ENCODE results near the gene ADGRG1. TPM values are rescaled to one million over a fixed set of nuclear protein-coding genes. Genes with fewer than 3 reads are reported as not detected.

The ADGRG1 gene
- total RNA-seq, 4 donors from 2014 or later, result 129 to 159 (median 136) TPM

DNA sequence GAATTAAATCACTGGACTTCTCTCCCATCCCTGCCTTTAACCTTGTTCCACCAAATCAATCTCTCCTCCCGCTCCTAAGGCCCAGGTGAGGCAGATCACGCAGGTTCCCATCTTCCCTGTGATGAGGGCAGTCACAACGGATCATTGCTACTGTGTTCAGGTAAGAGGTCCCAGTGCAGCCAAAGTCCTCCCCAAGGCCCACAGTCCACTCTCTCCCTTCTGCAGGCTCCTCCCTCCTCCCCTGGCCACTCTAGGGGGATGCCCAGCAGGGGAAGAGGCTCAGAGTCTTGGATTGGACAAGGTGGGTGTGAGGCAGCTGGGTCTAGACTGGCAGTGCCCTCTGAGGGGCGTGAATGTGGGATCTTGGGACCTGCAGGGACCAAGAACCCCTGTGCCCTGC lies 37.1 kb downstream of the ADGRG1 start:
- WGBS, 2 donors, result 68 to 91% methylated on average over 3 to 4 of the region's 4 CpGs
- intact Hi-C loops (cut with DNase I; ENCODE audit: low total_unique reads), result no loop called here
- DNase-seq (ENCODE audit: low spot score in 2 of 2), result no peak
- TF ChIP-seq, protein P1, sequence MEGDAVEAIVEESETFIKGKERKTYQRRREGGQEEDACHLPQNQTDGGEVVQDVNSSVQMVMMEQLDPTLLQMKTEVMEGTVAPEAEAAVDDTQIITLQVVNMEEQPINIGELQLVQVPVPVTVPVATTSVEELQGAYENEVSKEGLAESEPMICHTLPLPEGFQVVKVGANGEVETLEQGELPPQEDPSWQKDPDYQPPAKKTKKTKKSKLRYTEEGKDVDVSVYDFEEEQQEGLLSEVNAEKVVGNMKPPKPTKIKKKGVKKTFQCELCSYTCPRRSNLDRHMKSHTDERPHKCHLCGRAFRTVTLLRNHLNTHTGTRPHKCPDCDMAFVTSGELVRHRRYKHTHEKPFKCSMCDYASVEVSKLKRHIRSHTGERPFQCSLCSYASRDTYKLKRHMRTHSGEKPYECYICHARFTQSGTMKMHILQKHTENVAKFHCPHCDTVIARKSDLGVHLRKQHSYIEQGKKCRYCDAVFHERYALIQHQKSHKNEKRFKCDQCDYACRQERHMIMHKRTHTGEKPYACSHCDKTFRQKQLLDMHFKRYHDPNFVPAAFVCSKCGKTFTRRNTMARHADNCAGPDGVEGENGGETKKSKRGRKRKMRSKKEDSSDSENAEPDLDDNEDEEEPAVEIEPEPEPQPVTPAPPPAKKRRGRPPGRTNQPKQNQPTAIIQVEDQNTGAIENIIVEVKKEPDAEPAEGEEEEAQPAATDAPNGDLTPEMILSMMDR (IDR thresholded peaks at IDR 0.05), result no peak
- no peak for TF ChIP-seq POLR2A (IDR thresholded peaks at IDR 0.05)
- no peak overlapping the region for H3K4me3 ChIP-seq (ENCODE audit: low read depth, poor library complexity, severe bottlenecking)

DNA sequence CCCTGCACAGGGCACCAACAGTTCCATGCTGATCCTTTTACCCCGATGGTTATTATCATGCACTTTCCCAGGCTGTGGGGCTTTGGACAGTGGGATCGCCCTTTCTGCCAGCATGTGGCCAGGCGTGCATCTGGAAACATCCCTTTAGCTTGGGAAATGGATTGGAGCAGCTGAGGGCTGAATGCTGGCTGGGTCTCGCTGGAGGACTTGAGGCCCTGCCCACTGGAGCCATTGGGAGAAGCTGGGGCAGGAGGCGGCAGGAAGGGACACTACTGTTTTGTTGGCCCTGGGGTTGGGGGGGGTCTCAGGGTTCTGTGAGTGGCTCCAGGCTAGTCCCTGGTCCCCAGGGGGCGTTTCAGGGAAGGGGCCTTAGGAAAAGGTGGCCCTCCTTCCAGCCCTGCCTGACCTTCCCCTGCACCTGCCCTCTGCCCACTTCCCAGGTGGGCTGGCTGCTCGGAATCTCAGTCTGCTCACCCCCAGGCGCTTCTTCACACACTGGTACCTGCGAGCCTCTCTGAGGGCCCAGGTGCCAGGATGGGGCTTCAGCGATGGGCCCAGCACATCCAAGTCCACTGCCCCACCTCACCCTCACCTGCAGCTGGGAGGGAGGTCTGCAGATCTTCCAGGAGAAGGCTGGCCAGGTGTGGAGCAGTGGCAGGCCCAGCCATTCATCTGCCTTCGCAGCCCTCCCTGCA lies 38.1 kb downstream of the ADGRG1 start:
- no peak for DNase-seq (ENCODE audit: low spot score in 2 of 2)
- no peak for TF ChIP-seq POLR2A (IDR thresholded peaks at IDR 0.05)
- TF ChIP-seq, protein P1 (IDR thresholded peaks at IDR 0.05), result no peak
- intact Hi-C loops (cut with DNase I; ENCODE audit: low total_unique reads), result no loop called here
- 69 to 77% methylated on average over 9 to 11 of the region's 11 CpGs for WGBS, 2 donors
- no peak overlapping the region for H3K4me3 ChIP-seq (ENCODE audit: low read depth, poor library complexity, severe bottlenecking)

DNA sequence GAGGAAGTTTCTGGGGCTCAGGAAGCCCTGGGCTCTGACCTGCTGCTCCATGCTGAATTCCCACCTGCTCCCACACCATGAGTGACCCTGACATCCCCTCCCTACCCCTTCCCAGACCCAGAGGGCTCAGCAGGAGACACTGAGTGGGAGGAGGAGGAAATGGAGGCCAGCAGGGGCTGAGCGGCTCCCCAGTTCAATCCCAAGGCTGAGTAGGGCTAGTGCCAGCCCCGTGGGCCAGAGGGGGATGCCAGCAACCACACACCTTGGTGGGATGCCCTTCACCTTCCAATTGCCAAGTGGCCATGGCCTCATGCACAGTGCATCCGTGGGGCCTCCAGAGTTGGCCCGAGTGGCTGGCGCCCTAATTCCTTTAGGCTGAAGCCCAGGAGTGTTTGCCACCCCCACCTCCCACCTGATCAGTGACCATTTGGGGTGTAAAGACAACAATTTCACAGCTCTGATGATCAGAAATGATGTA lies 38.7 kb downstream of the ADGRG1 start:
- no peak overlapping the region for H3K4me3 ChIP-seq (ENCODE audit: low read depth, poor library complexity, severe bottlenecking)
- WGBS, 2 donors, result 65 to 89% methylated on average over 4 to 5 of the region's 5 CpGs
- TF ChIP-seq, protein P1 (IDR thresholded peaks at IDR 0.05), result no peak
- TF ChIP-seq POLR2A (IDR thresholded peaks at IDR 0.05), result no peak
- DNase-seq (ENCODE audit: low spot score in 2 of 2), result no peak
- intact Hi-C loops (cut with DNase I; ENCODE audit: low total_unique reads), result no loop called here

DNA sequence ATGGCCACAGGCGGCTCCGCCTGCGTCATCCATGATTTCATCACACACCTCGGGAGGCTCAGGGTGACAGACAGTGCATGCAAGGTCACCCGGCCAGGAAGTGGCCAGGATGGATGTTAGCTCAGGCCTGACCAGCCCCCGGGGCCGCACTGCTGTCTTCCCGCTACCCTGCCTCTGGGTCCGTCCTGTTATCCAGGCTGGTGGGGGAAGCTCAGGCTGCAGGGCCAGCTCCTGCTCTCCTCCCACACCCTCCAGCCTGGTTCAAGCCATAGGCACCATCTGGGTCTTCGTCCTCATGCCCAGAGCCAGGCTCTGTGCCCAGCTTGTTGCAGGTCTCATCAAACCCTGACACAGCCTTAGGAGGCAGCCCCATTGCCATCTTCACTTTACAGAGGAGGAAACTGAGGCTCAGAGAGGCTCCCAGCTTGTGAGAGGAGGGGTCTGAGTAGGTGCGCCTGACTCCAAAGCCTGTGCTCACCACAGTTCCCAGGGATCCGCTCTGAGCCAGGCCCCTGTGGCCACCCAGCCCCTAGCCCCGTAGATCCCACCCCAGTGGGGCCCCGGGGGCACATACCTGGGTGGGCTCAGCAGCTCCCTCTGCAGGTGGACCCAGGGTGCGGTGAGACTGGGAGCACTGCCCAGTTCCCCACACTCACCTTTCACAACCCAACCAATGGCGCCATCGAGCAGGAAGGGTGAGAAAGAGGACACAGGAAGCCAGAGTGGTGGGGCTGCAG lies 39.3 kb downstream of the ADGRG1 start:
- TF ChIP-seq POLR2A (IDR thresholded peaks at IDR 0.05), result no peak
- TF ChIP-seq, protein P1 (IDR thresholded peaks at IDR 0.05), result peak in 1 of 3 donors; percentile 21
- no peak for DNase-seq (ENCODE audit: low spot score in 2 of 2)
- H3K4me3 ChIP-seq (ENCODE audit: low read depth, poor library complexity, severe bottlenecking), result no peak overlapping the region
- intact Hi-C loops (cut with DNase I; ENCODE audit: low total_unique reads), result no loop called here
- WGBS, 2 donors, result 70 to 77% methylated on average over 15 of the region's 17 CpGs

DNA sequence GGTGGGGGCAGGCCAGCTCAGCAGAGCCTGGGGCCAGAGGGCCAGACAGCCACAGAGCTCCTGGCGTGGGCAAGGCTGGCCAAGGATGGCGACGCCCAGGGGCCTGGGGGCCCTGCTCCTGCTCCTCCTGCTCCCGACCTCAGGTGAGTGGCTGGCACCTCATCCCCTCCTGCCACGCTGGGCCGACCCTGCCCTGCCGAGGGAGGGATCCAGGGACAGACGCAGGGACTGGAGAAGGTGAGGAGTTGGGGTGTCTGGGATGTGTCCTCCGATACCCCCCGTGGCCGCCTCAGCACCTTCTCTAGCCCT lies 39.8 kb downstream of the ADGRG1 start, which contains the start of gene ADGRG3:
ADGRG3 (plus strand) TSS at position 44 of the 309 bp plus-strand sequence; CDS start at position 86, 42 bp downstream.
- intact Hi-C loops (cut with DNase I; ENCODE audit: low total_unique reads), result no loop called here
- 76 to 86% methylated on average over 7 to 11 of the region's 11 CpGs for WGBS, 2 donors
- no peak within 1 kb of the TSS for H3K4me3 ChIP-seq (ENCODE audit: low read depth, poor library complexity, severe bottlenecking)
- TF ChIP-seq POLR2A (IDR thresholded peaks at IDR 0.05), result no peak
- TF ChIP-seq, protein P1 (IDR thresholded peaks at IDR 0.05), result no peak
- no peak for DNase-seq (ENCODE audit: low spot score in 2 of 2)
